SJSA1 (cell line): ENCODE data around the gene KANSL1. TPM values are rescaled to one million over a fixed set of nuclear protein-coding genes. Genes with fewer than 3 reads are reported as not detected.

Source experiments
- DNase-seq, 2 experiments: peaks; one replicate each; pipeline ENCODE4 v3.0.0-alpha.2; 2015 to 2020; ENCODE audit warnings: low spot score in 2 of 2, low read depth in 1 of 2
- H3K27ac ChIP-seq: fragments of 250-450 bp; sonication (Bioruptor Pico); 2 replicates; pipeline ENCODE4 v1.5.1; 2020; ENCODE audit warnings: mild to moderate bottlenecking, moderate library complexity
- H3K27me3 ChIP-seq: fragments of 250-450 bp; sonication (Bioruptor Pico); replicated peaks from 2 replicates; pipeline ENCODE4 v1.5.1; 2020; ENCODE audit warnings: mild to moderate bottlenecking, moderate library complexity
- H3K36me3 ChIP-seq: fragments of 250-450 bp; sonication (Bioruptor Pico); 2 replicates; pipeline ENCODE4 v1.5.1; 2020; ENCODE audit warnings: mild to moderate bottlenecking
- H3K4me1 ChIP-seq: fragments of 250-450 bp; sonication (Bioruptor Pico); replicated peaks from 2 replicates; pipeline ENCODE4 v1.6.1; 2021; ENCODE audit warnings: mild to moderate bottlenecking
- H3K4me3 ChIP-seq: fragments of 250-450 bp; sonication (Bioruptor Pico); 2 replicates; pipeline ENCODE4 v1.5.1; 2020; ENCODE audit warnings: mild to moderate bottlenecking
- H3K9me3 ChIP-seq: fragments of 250-450 bp; sonication (Bioruptor Pico); replicated peaks from 2 replicates; pipeline ENCODE4 v1.5.1; 2020; ENCODE audit warnings: mild to moderate bottlenecking
- total RNA-seq: library from RNA; depleted of rRNA; stranded (reverse); fragments of >200 nt; shearing (Covaris generic); gene quantifications from 2 replicates; pipeline ENCODE4 v1.2.3, GENCODE V29; 2014

The KANSL1 gene
- total RNA-seq, 1 experiment from 2014 or later, result 37.9 TPM

GRCh38 chr17:46135126-46135812, 58.0 kb downstream of the KANSL1 start:
- Histone ChIP-seq H3K4me1 (peaks cover 13% of the 10 kb centered on the region), H3K27me3 (no peaks in the 10 kb centered on the region)
- no peak for DNase-seq

GRCh38 chr17:46129302-46129701, 63.9 kb downstream of the KANSL1 start:
- H3K36me3 ChIP-seq, result peaks cover 24% of the 10 kb centered on the region; the same call in 1 of the 2 replicates
- H3K27ac ChIP-seq, result no peak overlapping the region
- no peaks in the 10 kb centered on the region for H3K27me3 ChIP-seq
- H3K4me3 ChIP-seq, result no peak overlapping the region
- no peaks in the 10 kb centered on the region for H3K9me3 ChIP-seq
- peaks cover 14% of the 10 kb centered on the region for H3K4me1 ChIP-seq
- DNase-seq, result no peak

More at GRCh38 chr17:46135126-46135812, 58.0 kb downstream of the KANSL1 start:
- Histone ChIP-seq H3K36me3 (peaks cover 23% of the 10 kb centered on the region), H3K4me3 (no peak overlapping the region), H3K27ac (no peak overlapping the region), H3K9me3 (no peaks in the 10 kb centered on the region)

GRCh38 chr17:46128453-46128852, 64.8 kb downstream of the KANSL1 start:
- DNase-seq, result no peak
- peaks cover 24% of the 10 kb centered on the region; the same call in 1 of the 2 replicates for H3K36me3 ChIP-seq
- H3K4me1 ChIP-seq, result peaks cover 14% of the 10 kb centered on the region
- no peaks in the 10 kb centered on the region for H3K9me3 ChIP-seq
- H3K27me3 ChIP-seq, result no peaks in the 10 kb centered on the region
- no peak overlapping the region for H3K4me3 ChIP-seq
- H3K27ac ChIP-seq, result no peak overlapping the region

- Histone ChIP-seq H3K4me1 (peaks cover 14% of the 10 kb centered on the region), H3K4me3 (no peak overlapping the region), H3K9me3 (no peaks in the 10 kb centered on the region), H3K36me3 (peaks cover 24% of the 10 kb centered on the region), H3K27ac (no peak overlapping the region), H3K27me3 (no peaks in the 10 kb centered on the region)
- DNase-seq, result no peak
These were observed 65.7 kb downstream of the KANSL1 start for GRCh38 chr17:46127524-46127923.

GRCh38 chr17:46126840-46127239, 66.4 kb downstream of the KANSL1 start:
- peaks cover 22% of the 10 kb centered on the region for H3K36me3 ChIP-seq
- no peak for DNase-seq
- H3K9me3 ChIP-seq, result no peaks in the 10 kb centered on the region
- H3K4me1 ChIP-seq, result peaks cover 14% of the 10 kb centered on the region
- H3K27ac ChIP-seq, result no peak overlapping the region
- no peaks in the 10 kb centered on the region for H3K27me3 ChIP-seq
- H3K4me3 ChIP-seq, result no peak overlapping the region

GRCh38 chr17:46125831-46126230, 67.4 kb downstream of the KANSL1 start:
- H3K27me3 ChIP-seq, result no peaks in the 10 kb centered on the region
- H3K9me3 ChIP-seq, result no peaks in the 10 kb centered on the region
- H3K36me3 ChIP-seq, result peaks cover 20% of the 10 kb centered on the region
- no peak overlapping the region for H3K4me3 ChIP-seq
- no peak overlapping the region for H3K27ac ChIP-seq
- no peak for DNase-seq
- peaks cover 7% of the 10 kb centered on the region for H3K4me1 ChIP-seq

GRCh38 chr17:46124695-46125592, 68.3 kb downstream of the KANSL1 start:
- peaks cover 20% of the 10 kb centered on the region for H3K36me3 ChIP-seq
- no peaks in the 10 kb centered on the region for H3K9me3 ChIP-seq
- no peaks in the 10 kb centered on the region for H3K4me1 ChIP-seq
- no peak overlapping the region for H3K4me3 ChIP-seq
- H3K27ac ChIP-seq, result no peak overlapping the region
- DNase-seq, result no peak
- H3K27me3 ChIP-seq, result no peaks in the 10 kb centered on the region

- Histone ChIP-seq H3K27me3 (no peaks in the 10 kb centered on the region), H3K36me3 (peaks cover 20% of the 10 kb centered on the region), H3K4me3 (no peak overlapping the region), H3K4me1 (no peaks in the 10 kb centered on the region), H3K9me3 (no peaks in the 10 kb centered on the region), H3K27ac (no peak overlapping the region)
- DNase-seq, result no peak
These were observed 69.6 kb downstream of the KANSL1 start for GRCh38 chr17:46123607-46124006.

- H3K4me1 ChIP-seq, result no peaks in the 10 kb centered on the region
These were observed 70.8 kb downstream of the KANSL1 start for GRCh38 chr17:46122486-46122871.

GRCh38 chr17:46121841-46122485, 71.3 kb downstream of the KANSL1 start:
- Histone ChIP-seq H3K36me3 (peaks cover 16% of the 10 kb centered on the region), H3K27me3 (no peaks in the 10 kb centered on the region), H3K27ac (no peak overlapping the region), H3K9me3 (no peaks in the 10 kb centered on the region), H3K4me3 (no peak overlapping the region), H3K4me1 (no peaks in the 10 kb centered on the region)
- no peak for DNase-seq

More at GRCh38 chr17:46122486-46122871, 70.8 kb downstream of the KANSL1 start:
- Histone ChIP-seq H3K27me3 (no peaks in the 10 kb centered on the region), H3K36me3 (peaks cover 14% of the 10 kb centered on the region), H3K27ac (no peak overlapping the region), H3K4me3 (no peak overlapping the region), H3K9me3 (no peaks in the 10 kb centered on the region)
- DNase-seq, result no peak

GRCh38 chr17:46121165-46121764, 72.0 kb downstream of the KANSL1 start:
- Histone ChIP-seq H3K36me3 (peaks cover 16% of the 10 kb centered on the region), H3K4me1 (no peaks in the 10 kb centered on the region), H3K9me3 (no peaks in the 10 kb centered on the region), H3K27me3 (no peaks in the 10 kb centered on the region), H3K27ac (no peak overlapping the region), H3K4me3 (no peak overlapping the region)
- no peak for DNase-seq

- DNase-seq, result no peak
These were observed 72.7 kb downstream of the KANSL1 start for GRCh38 chr17:46120537-46120936.

GRCh38 chr17:46120078-46120477, 73.2 kb downstream of the KANSL1 start:
- no peak overlapping the region for H3K4me3 ChIP-seq
- no peaks in the 10 kb centered on the region for H3K27me3 ChIP-seq
- H3K36me3 ChIP-seq, result peaks cover 16% of the 10 kb centered on the region
- DNase-seq, result no peak
- no peaks in the 10 kb centered on the region for H3K9me3 ChIP-seq
- no peak overlapping the region for H3K27ac ChIP-seq
- no peaks in the 10 kb centered on the region for H3K4me1 ChIP-seq

More at GRCh38 chr17:46120537-46120936, 72.7 kb downstream of the KANSL1 start:
- H3K27ac ChIP-seq, result no peak overlapping the region
- no peaks in the 10 kb centered on the region for H3K4me1 ChIP-seq
- H3K4me3 ChIP-seq, result no peak overlapping the region
- peaks cover 16% of the 10 kb centered on the region for H3K36me3 ChIP-seq
- no peaks in the 10 kb centered on the region for H3K9me3 ChIP-seq
- H3K27me3 ChIP-seq, result no peaks in the 10 kb centered on the region
